ENCODE results near the gene CENPM. TPM values are rescaled to one million over a fixed set of nuclear protein-coding genes. Genes with fewer than 3 reads are reported as not detected.

The CENPM gene
- total RNA-seq, 1 donor from 2014 or later, result 1.3 TPM

DNA sequence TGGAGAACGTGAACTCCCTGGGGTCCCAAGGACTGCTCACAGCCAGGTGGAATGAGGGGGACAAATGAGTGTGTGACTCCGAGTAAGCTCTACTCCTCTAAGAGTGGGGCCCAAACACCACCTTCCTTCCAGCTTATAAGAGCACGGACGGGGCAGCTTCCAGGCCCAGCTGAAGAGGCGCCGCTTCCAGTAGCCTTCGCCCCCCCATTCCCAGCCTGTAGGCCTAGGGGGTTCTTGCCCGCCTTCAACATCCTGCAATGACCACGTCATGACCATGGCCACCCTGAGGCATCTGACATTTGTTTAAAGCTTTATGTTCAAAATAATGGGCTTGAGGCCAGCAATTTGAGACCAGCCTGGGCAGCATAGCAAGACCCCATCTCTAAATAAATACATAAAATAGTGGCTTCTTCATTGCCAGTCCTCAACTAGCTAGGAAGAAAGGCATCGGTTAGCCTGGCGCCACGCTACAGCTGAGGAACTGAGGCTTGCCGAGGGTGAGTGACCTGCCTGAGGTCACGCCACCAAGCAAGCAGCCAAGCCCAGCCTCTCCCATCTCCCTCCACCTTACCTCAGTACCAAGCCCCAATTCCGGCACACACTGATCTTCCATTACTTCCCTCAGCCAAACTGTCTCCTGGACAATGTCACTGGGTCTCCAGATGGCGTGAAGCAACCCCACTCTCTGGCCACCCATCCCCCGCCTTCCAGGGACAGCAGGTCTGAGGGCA, 12.5 kb downstream of the CENPM start:
- H3K4me1 ChIP-seq, result no peaks in the 10 kb centered on the region
- TF ChIP-seq, protein P1, sequence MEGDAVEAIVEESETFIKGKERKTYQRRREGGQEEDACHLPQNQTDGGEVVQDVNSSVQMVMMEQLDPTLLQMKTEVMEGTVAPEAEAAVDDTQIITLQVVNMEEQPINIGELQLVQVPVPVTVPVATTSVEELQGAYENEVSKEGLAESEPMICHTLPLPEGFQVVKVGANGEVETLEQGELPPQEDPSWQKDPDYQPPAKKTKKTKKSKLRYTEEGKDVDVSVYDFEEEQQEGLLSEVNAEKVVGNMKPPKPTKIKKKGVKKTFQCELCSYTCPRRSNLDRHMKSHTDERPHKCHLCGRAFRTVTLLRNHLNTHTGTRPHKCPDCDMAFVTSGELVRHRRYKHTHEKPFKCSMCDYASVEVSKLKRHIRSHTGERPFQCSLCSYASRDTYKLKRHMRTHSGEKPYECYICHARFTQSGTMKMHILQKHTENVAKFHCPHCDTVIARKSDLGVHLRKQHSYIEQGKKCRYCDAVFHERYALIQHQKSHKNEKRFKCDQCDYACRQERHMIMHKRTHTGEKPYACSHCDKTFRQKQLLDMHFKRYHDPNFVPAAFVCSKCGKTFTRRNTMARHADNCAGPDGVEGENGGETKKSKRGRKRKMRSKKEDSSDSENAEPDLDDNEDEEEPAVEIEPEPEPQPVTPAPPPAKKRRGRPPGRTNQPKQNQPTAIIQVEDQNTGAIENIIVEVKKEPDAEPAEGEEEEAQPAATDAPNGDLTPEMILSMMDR (IDR thresholded peaks at IDR 0.05), result no peak
- DNase-seq, result no peak
- no peaks in the 10 kb centered on the region for H3K36me3 ChIP-seq
- no peak overlapping the region for H3K4me3 ChIP-seq
- H3K9me3 ChIP-seq, result no peaks in the 10 kb centered on the region
- intact Hi-C loops (cut with DNase I), result no loop called here
- no peaks in the 10 kb centered on the region for H3K27me3 ChIP-seq
- no peak overlapping the region for H3K27ac ChIP-seq
- no peak for ATAC-seq

GRCh38 chr22:41933411-41934177, 13.4 kb downstream of the CENPM start:
- H3K4me1 ChIP-seq, result no peaks in the 10 kb centered on the region
- no peak overlapping the region for H3K27ac ChIP-seq
- TF ChIP-seq, protein P1 (IDR thresholded peaks at IDR 0.05), result no peak
- no peak overlapping the region for H3K4me3 ChIP-seq
- intact Hi-C loops (cut with DNase I), result no loop called here
- no peaks in the 10 kb centered on the region for H3K27me3 ChIP-seq
- no peak for ATAC-seq
- H3K9me3 ChIP-seq, result no peaks in the 10 kb centered on the region
- no peaks in the 10 kb centered on the region for H3K36me3 ChIP-seq
- no peak for DNase-seq

DNA sequence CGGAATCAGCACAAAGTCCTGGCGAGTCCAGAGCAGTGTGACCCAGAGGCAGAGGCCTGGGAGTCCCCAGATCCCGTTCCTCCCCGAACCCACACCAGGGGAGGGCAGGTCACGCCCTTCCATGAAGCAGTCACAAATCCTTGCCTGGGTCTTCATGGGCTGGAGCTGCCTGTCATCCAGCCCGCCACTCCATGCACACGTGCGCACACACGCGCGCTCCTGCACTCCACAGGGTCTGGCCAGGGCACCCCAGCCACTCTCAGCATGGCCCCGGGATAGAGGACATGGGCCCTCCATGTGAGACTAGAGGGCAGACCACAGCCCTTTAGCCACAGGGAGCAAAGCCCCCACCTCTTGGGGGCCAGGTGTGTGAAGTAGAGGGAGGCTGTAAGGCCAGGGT, 14.6 kb downstream of the CENPM start:
- TF ChIP-seq, protein P1 (IDR thresholded peaks at IDR 0.05), result no peak
- Histone ChIP-seq H3K36me3 (no peaks in the 10 kb centered on the region), H3K4me1 (no peaks in the 10 kb centered on the region), H3K4me3 (no peak overlapping the region), H3K9me3 (no peaks in the 10 kb centered on the region), H3K27ac (no peak overlapping the region), H3K27me3 (no peaks in the 10 kb centered on the region)
- intact Hi-C loops (cut with DNase I), result no loop called here
- DNase-seq (no peak), ATAC-seq (no peak)

DNA sequence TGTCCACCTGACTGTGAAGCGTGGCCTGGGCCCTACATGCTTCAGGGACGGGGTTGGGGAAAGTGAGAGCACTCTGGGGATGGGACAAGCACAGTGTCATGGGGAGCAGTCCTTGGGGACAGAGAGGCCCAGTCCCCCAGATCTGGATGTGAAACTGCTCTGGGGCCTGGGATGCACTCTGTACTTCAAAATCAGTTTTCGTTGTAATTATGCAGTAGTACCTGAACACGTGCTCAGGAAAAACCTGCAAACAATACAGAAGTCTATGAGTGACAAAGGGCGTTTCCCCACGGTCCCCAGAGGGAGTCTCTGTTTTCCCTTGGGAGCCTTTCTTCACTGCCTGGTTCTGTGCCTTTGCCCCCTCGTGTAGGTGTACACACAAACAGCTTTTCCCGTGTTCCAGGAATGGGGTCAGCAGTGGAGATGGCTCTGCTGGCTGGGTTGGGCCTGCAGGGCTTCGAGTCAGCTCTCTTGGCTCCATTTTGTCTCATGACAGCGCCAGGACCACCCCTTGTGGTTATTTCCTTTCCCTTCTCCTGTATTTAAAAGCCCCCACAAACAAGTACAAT, 15.2 kb downstream of the CENPM start:
- Histone ChIP-seq H3K27me3 (peaks cover 5% of the 10 kb centered on the region), H3K4me3 (no peak overlapping the region), H3K4me1 (no peaks in the 10 kb centered on the region), H3K27ac (no peak overlapping the region), H3K36me3 (no peaks in the 10 kb centered on the region), H3K9me3 (no peaks in the 10 kb centered on the region)
- ATAC-seq (no peak), DNase-seq (no peak)
- intact Hi-C loops (cut with DNase I), result no loop called here
- TF ChIP-seq, protein P1 (IDR thresholded peaks at IDR 0.05), result no peak

DNA sequence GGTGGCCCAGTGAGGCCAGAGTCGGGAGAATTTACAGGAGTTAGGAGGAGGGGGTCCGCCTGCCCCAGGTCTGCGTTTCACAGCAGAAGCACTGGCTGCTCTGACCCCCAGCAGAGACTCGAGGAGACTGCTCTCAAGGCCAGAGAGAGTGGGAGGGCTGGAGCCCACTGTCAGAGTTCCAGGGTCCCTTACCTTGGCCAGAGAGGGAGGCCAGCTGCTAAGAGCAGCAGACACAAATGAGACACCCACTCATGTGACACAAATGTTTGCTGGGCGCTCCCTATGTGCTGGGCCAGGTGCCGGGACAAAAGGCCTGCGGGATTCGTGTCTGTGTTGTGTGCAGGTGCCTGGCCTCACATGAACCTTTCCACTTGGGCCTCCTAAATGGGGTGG, 17.5 kb downstream of the CENPM start:
- Histone ChIP-seq H3K27ac (no peak overlapping the region), H3K9me3 (no peaks in the 10 kb centered on the region), H3K4me1 (peaks cover 5% of the 10 kb centered on the region), H3K27me3 (peaks cover 25% of the 10 kb centered on the region), H3K4me3 (no peak overlapping the region), H3K36me3 (no peaks in the 10 kb centered on the region)
- intact Hi-C loops (cut with DNase I), result no loop called here
- DNase-seq (no peak), ATAC-seq (no peak)
- TF ChIP-seq, protein P1 (IDR thresholded peaks at IDR 0.05), result no peak

All from upper lobe of right lung (tissue), 1 donor.